Memory B cell (primary cell): ENCODE data around the gene LRP8.
A peak's percentile ranks its signal among the peaks of the same experiment; 100 is the strongest.
"Not testable (repeated sequence)": the region's sequence is repeated elsewhere in the genome, so short reads cannot be mapped to it uniquely, and the experiment has no call there.

Experiments
- ATAC-seq: fragments of 150-1000 bp; cut with Tn5 transposase; 2 replicates; pipeline ENCODE4 v1.10.0; 2021; ENCODE audit warnings: low read depth, mild to moderate bottlenecking, moderate library complexity
- DNase-seq, 2 donors: peaks; one replicate each; pipeline ENCODE4 v3.0.0; 2022; ENCODE audit warnings: low spot score in 2 of 2
- H3K27ac Mint-ChIP-seq: one replicate; pipeline ENCODE4 v1.8.0; 2022; ENCODE audit warnings: mild to moderate bottlenecking, moderate library complexity, mixed read lengths
- H3K27me3 Mint-ChIP-seq: one replicate; pipeline ENCODE4 v1.8.0; 2022; ENCODE audit warnings: mixed read lengths
- H3K36me3 Mint-ChIP-seq: one replicate; pipeline ENCODE4 v1.8.0; 2022; ENCODE audit warnings: mild to moderate bottlenecking, mixed read lengths
- H3K4me1 Mint-ChIP-seq: one replicate; pipeline ENCODE4 v1.8.0; 2022; ENCODE audit warnings: mixed read lengths
- H3K4me3 Mint-ChIP-seq: one replicate; pipeline ENCODE4 v1.8.0; 2022; ENCODE audit warnings: mild to moderate bottlenecking, moderate library complexity, mixed read lengths
- H3K9me3 Mint-ChIP-seq: one replicate; pipeline ENCODE4 v1.8.0; 2022; ENCODE audit warnings: mixed read lengths

The LRP8 gene

GRCh38 chr1:53291574-53291973 is 36.3 kb downstream of the LRP8 start:
- H3K36me3 Mint-ChIP-seq: peaks cover 5% of the 10 kb centered on the region
- H3K9me3 Mint-ChIP-seq: no peaks in the 10 kb centered on the region
- H3K4me3 Mint-ChIP-seq: no peak overlapping the region
- no peak for ATAC-seq
- H3K27ac Mint-ChIP-seq: no peak overlapping the region
- H3K27me3 Mint-ChIP-seq: no peaks in the 10 kb centered on the region
- no peak for DNase-seq
- peaks cover 19% of the 10 kb centered on the region for H3K4me1 Mint-ChIP-seq

- ATAC-seq: no peak
- no peaks in the 10 kb centered on the region for H3K9me3 Mint-ChIP-seq
- DNase-seq: no peak
- H3K27me3 Mint-ChIP-seq: no peaks in the 10 kb centered on the region
- no peak overlapping the region for H3K4me3 Mint-ChIP-seq
- peak overlapping the region; percentile 50 for H3K27ac Mint-ChIP-seq
- H3K4me1 Mint-ChIP-seq: peaks cover 16% of the 10 kb centered on the region
- H3K36me3 Mint-ChIP-seq: peaks cover 5% of the 10 kb centered on the region
These were observed 39.0 kb downstream of the LRP8 start for GRCh38 chr1:53288790-53289429.

GRCh38 chr1:53288002-53288789 is 39.7 kb downstream of the LRP8 start:
- DNase-seq: no peak
- no peaks in the 10 kb centered on the region for H3K27me3 Mint-ChIP-seq
- no peaks in the 10 kb centered on the region for H3K9me3 Mint-ChIP-seq
- H3K4me3 Mint-ChIP-seq: no peak overlapping the region
- ATAC-seq: no peak
- peaks cover 5% of the 10 kb centered on the region for H3K36me3 Mint-ChIP-seq
- H3K27ac Mint-ChIP-seq: peak overlapping the region; percentile 50
- peaks cover 11% of the 10 kb centered on the region for H3K4me1 Mint-ChIP-seq

GRCh38 chr1:53286955-53287354 is 40.9 kb downstream of the LRP8 start:
- Mint-ChIP-seq H3K4me3 (no peak overlapping the region), H3K4me1 (peaks cover 2% of the 10 kb centered on the region), H3K27ac (no peak overlapping the region), H3K9me3 (no peaks in the 10 kb centered on the region), H3K36me3 (peaks cover 5% of the 10 kb centered on the region), H3K27me3 (no peaks in the 10 kb centered on the region)
- ATAC-seq: no peak
- DNase-seq: no peak

- Mint-ChIP-seq H3K9me3 (no peaks in the 10 kb centered on the region), H3K4me3 (no peak overlapping the region), H3K36me3 (peaks cover 5% of the 10 kb centered on the region), H3K27me3 (no peaks in the 10 kb centered on the region), H3K4me1 (peaks cover 2% of the 10 kb centered on the region), H3K27ac (no peak overlapping the region)
- DNase-seq (no peak), ATAC-seq (no peak)
These were observed 41.7 kb downstream of the LRP8 start for GRCh38 chr1:53285969-53286760.

- Mint-ChIP-seq H3K9me3 (no peaks in the 10 kb centered on the region), H3K27ac (no peak overlapping the region), H3K36me3 (peaks cover 5% of the 10 kb centered on the region), H3K4me1 (peaks cover 2% of the 10 kb centered on the region), H3K27me3 (no peaks in the 10 kb centered on the region), H3K4me3 (no peak overlapping the region)
- ATAC-seq: no peak
- no peak for DNase-seq
These were observed 42.3 kb downstream of the LRP8 start for GRCh38 chr1:53285546-53285945.

- peaks cover 2% of the 10 kb centered on the region for H3K4me1 Mint-ChIP-seq
- H3K27ac Mint-ChIP-seq: no peak overlapping the region
- H3K4me3 Mint-ChIP-seq: no peak overlapping the region
- no peak for DNase-seq
- no peaks in the 10 kb centered on the region for H3K27me3 Mint-ChIP-seq
- H3K9me3 Mint-ChIP-seq: no peaks in the 10 kb centered on the region
- H3K36me3 Mint-ChIP-seq: peaks cover 5% of the 10 kb centered on the region
- no peak for ATAC-seq
These were observed 43.4 kb downstream of the LRP8 start for GRCh38 chr1:53284224-53285020.

GRCh38 chr1:53283156-53283555 is 44.7 kb downstream of the LRP8 start:
- not testable (repeated sequence) for H3K27me3 Mint-ChIP-seq, H3K27ac Mint-ChIP-seq, H3K36me3 Mint-ChIP-seq, H3K9me3 Mint-ChIP-seq, H3K4me3 Mint-ChIP-seq, DNase-seq, ATAC-seq, H3K4me1 Mint-ChIP-seq

- Mint-ChIP-seq H3K4me3 (no peak overlapping the region), H3K4me1 (peaks cover 3% of the 10 kb centered on the region), H3K36me3 (peaks cover 2% of the 10 kb centered on the region), H3K27ac (peak overlapping the region; percentile 16), H3K27me3 (no peaks in the 10 kb centered on the region), H3K9me3 (no peaks in the 10 kb centered on the region)
- DNase-seq (no peak), ATAC-seq (no peak)
These were observed 46.7 kb downstream of the LRP8 start for GRCh38 chr1:53281133-53281532.

- no peak overlapping the region for H3K4me3 Mint-ChIP-seq
- DNase-seq (no peak), ATAC-seq (no peak)
- peaks cover 4% of the 10 kb centered on the region for H3K36me3 Mint-ChIP-seq
- H3K27me3 Mint-ChIP-seq: no peaks in the 10 kb centered on the region
- peaks cover 3% of the 10 kb centered on the region for H3K4me1 Mint-ChIP-seq
- H3K9me3 Mint-ChIP-seq: no peaks in the 10 kb centered on the region
- H3K27ac Mint-ChIP-seq: peak overlapping the region; percentile 16
These were observed 47.4 kb downstream of the LRP8 start for GRCh38 chr1:53280496-53280895.

GRCh38 chr1:53279296-53280200 is 48.3 kb downstream of the LRP8 start:
- ATAC-seq (no peak), DNase-seq (no peak)
- H3K9me3 Mint-ChIP-seq: no peaks in the 10 kb centered on the region
- H3K27me3 Mint-ChIP-seq: no peaks in the 10 kb centered on the region
- H3K4me1 Mint-ChIP-seq: peaks cover 3% of the 10 kb centered on the region
- peaks cover 4% of the 10 kb centered on the region for H3K36me3 Mint-ChIP-seq
- no peak overlapping the region for H3K27ac Mint-ChIP-seq
- no peak overlapping the region for H3K4me3 Mint-ChIP-seq

GRCh38 chr1:53278298-53278725 is 49.6 kb downstream of the LRP8 start:
- no peak overlapping the region for H3K27ac Mint-ChIP-seq
- H3K4me3 Mint-ChIP-seq: no peak overlapping the region
- peaks cover 3% of the 10 kb centered on the region for H3K4me1 Mint-ChIP-seq
- ATAC-seq (peak; percentile 81), DNase-seq (peak; percentile 75 to 80)
- no peaks in the 10 kb centered on the region for H3K9me3 Mint-ChIP-seq
- peaks cover 4% of the 10 kb centered on the region for H3K36me3 Mint-ChIP-seq
- no peaks in the 10 kb centered on the region for H3K27me3 Mint-ChIP-seq

- no peak for DNase-seq
- Mint-ChIP-seq H3K27ac (no peak overlapping the region), H3K36me3 (peaks cover 4% of the 10 kb centered on the region), H3K4me1 (peaks cover 3% of the 10 kb centered on the region), H3K27me3 (no peaks in the 10 kb centered on the region), H3K9me3 (no peaks in the 10 kb centered on the region), H3K4me3 (no peak overlapping the region)
- no peak for ATAC-seq
These were observed 50.5 kb downstream of the LRP8 start for GRCh38 chr1:53277326-53277725.
